ENCODE results near the gene GDPD4. TPM values are rescaled to one million over a fixed set of nuclear protein-coding genes. Genes with fewer than 3 reads are reported as not detected.
"Not testable (repeated sequence)": the region's sequence is repeated elsewhere in the genome, so short reads cannot be mapped to it uniquely, and the experiment has no call there.

The GDPD4 gene
- total RNA-seq, 1 experiment from 2014 or later = not detected

GRCh38 chr11:77302752-77303151 lies 1.3 kb upstream of the GDPD4 start:
- ChIA-PET CTCF (no interaction called here), POLR2A (ENCODE audit: low non-redundant PET) (no interaction called here)
- no peak for DNase-seq (ENCODE audit: low spot score)
- no TSS peak for BruUV-seq (replicated peaks)
- intact Hi-C loops (cut with micrococcal nuclease; ENCODE audit: unreplicated experiment) = no loop called here
- no peak overlapping the region for H3K4me3 ChIP-seq (ENCODE audit: low read depth, low read length, poor library complexity, severe bottlenecking)
- TF ChIP-seq EZH2 (IDR thresholded peaks at IDR 0.05; ENCODE audit: borderline replicate concordance, low read depth, low read length, poor library complexity, severe bottlenecking) (no peak), CTCF (conservative IDR thresholded peaks at IDR 0.05; ENCODE audit: low read depth, low read length) (no peak)
- no peaks in the 10 kb centered on the region for H3K4me1 ChIP-seq (ENCODE audit: insufficient read depth, low read length, poor library complexity, severe bottlenecking)
- no peaks in the 10 kb centered on the region for H3K9me3 ChIP-seq (ENCODE audit: low read depth, low read length, poor library complexity, severe bottlenecking)
- H3K27me3 ChIP-seq (replicated peaks; ENCODE audit: insufficient read depth, low read depth, low read length, poor library complexity) = no peaks in the 10 kb centered on the region
- H3K27ac ChIP-seq (ENCODE audit: low read depth, low read length, poor library complexity, severe bottlenecking) = no peak overlapping the region
- no peaks in the 10 kb centered on the region for H3K36me3 ChIP-seq (ENCODE audit: insufficient read depth, low read length, poor library complexity, severe bottlenecking)

GRCh38 chr11:77300695-77301094 lies 791 bp downstream of the GDPD4 start:
- no TSS peak for BruUV-seq (replicated peaks)
- ChIA-PET CTCF (no interaction called here), POLR2A (ENCODE audit: low non-redundant PET) (no interaction called here)
- Histone ChIP-seq H3K27ac (ENCODE audit: low read depth, low read length, poor library complexity, severe bottlenecking) (no peak overlapping the region), H3K9me3 (ENCODE audit: low read depth, low read length, poor library complexity, severe bottlenecking) (no peaks in the 10 kb centered on the region), H3K27me3 (replicated peaks; ENCODE audit: insufficient read depth, low read depth, low read length, poor library complexity) (no peaks in the 10 kb centered on the region), H3K4me3 (ENCODE audit: low read depth, low read length, poor library complexity, severe bottlenecking) (no peak overlapping the region), H3K4me1 (ENCODE audit: insufficient read depth, low read length, poor library complexity, severe bottlenecking) (no peaks in the 10 kb centered on the region), H3K36me3 (ENCODE audit: insufficient read depth, low read length, poor library complexity, severe bottlenecking) (no peaks in the 10 kb centered on the region)
- DNase-seq (ENCODE audit: low spot score) = no peak
- intact Hi-C loops (cut with micrococcal nuclease; ENCODE audit: unreplicated experiment) = no loop called here
- no peak for TF ChIP-seq EZH2 (IDR thresholded peaks at IDR 0.05; ENCODE audit: borderline replicate concordance, low read depth, low read length, poor library complexity, severe bottlenecking)
- TF ChIP-seq CTCF (conservative IDR thresholded peaks at IDR 0.05; ENCODE audit: low read depth, low read length) = no peak

- CTCF ChIA-PET; H3K27me3 ChIP-seq (replicated peaks; ENCODE audit: insufficient read depth, low read depth, low read length, poor library complexity); BruUV-seq (replicated peaks); H3K36me3 ChIP-seq (ENCODE audit: insufficient read depth, low read length, poor library complexity, severe bottlenecking); POLR2A ChIA-PET (ENCODE audit: low non-redundant PET); H3K27ac ChIP-seq (ENCODE audit: low read depth, low read length, poor library complexity, severe bottlenecking); DNase-seq (ENCODE audit: low spot score); H3K4me1 ChIP-seq (ENCODE audit: insufficient read depth, low read length, poor library complexity, severe bottlenecking); H3K4me3 ChIP-seq (ENCODE audit: low read depth, low read length, poor library complexity, severe bottlenecking); intact Hi-C loops (cut with micrococcal nuclease; ENCODE audit: unreplicated experiment); H3K9me3 ChIP-seq (ENCODE audit: low read depth, low read length, poor library complexity, severe bottlenecking): not testable (repeated sequence)
These were observed 1.5 kb downstream of the GDPD4 start for GRCh38 chr11:77300028-77300427.

GRCh38 chr11:77299528-77299993 lies 1.9 kb downstream of the GDPD4 start:
- Histone ChIP-seq H3K4me1 (ENCODE audit: insufficient read depth, low read length, poor library complexity, severe bottlenecking) (no peaks in the 10 kb centered on the region), H3K27me3 (replicated peaks; ENCODE audit: insufficient read depth, low read depth, low read length, poor library complexity) (no peaks in the 10 kb centered on the region), H3K27ac (ENCODE audit: low read depth, low read length, poor library complexity, severe bottlenecking) (no peak overlapping the region), H3K36me3 (ENCODE audit: insufficient read depth, low read length, poor library complexity, severe bottlenecking) (no peaks in the 10 kb centered on the region), H3K4me3 (ENCODE audit: low read depth, low read length, poor library complexity, severe bottlenecking) (no peak overlapping the region), H3K9me3 (ENCODE audit: low read depth, low read length, poor library complexity, severe bottlenecking) (no peaks in the 10 kb centered on the region)
- TF ChIP-seq CTCF (conservative IDR thresholded peaks at IDR 0.05; ENCODE audit: low read depth, low read length) (no peak), EZH2 (IDR thresholded peaks at IDR 0.05; ENCODE audit: borderline replicate concordance, low read depth, low read length, poor library complexity, severe bottlenecking) (no peak)
- POLR2A ChIA-PET (ENCODE audit: low non-redundant PET) = no interaction called here
- CTCF ChIA-PET = no interaction called here
- DNase-seq (ENCODE audit: low spot score) = no peak
- intact Hi-C loops (cut with micrococcal nuclease; ENCODE audit: unreplicated experiment) = no loop called here
- BruUV-seq (replicated peaks) = no TSS peak
